ENCODE results near the gene PAX2.

PAX2 gene

GRCh38 chr10:100724531-100725027 is 20.8 kb upstream of the PAX2 start:
- Histone ChIP-seq H3K27me3 (ENCODE audit: control insufficient read depth, insufficient read depth, low read length) (peaks cover 85% of the 10 kb centered on the region), H3K36me3 (ENCODE audit: control insufficient read depth, insufficient read depth, low read length) (no peaks in the 10 kb centered on the region), H3K9me3 (ENCODE audit: control insufficient read depth, insufficient read depth, low read length) (no peaks in the 10 kb centered on the region), H3K27ac (ENCODE audit: low read length) (no peak overlapping the region), H3K4me3 (ENCODE audit: low read length) (no peak overlapping the region), H3K4me1 (ENCODE audit: control insufficient read depth, insufficient read depth, low read length) (peaks cover 3% of the 10 kb centered on the region; the same call in 1 of the 2 replicates)
- DNase-seq (ENCODE audit: low read depth, low spot score): no peak
- no CpG with 5 or more reads among the region's 33 CpGs for WGBS (ENCODE audit: insufficient coverage, insufficient read length)

DNA sequence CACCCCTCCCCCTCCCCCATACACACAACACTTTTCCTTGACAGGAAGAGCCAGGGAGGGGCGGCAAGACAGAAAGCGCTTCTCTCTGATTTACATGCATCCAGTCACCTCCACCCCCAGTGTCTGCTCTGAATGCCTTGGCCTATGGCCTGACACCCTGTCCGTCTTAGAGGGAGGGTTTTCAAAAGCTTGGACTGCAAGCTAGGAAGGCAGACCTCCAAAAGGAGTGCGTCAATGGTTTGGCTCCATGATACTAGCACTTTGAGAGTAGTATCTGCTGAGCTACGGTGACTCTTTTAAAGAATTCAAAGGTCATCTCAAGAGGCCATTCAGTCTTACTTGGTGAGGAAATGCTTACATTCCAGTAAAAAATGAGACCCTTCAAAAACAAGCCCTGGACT is 20.3 kb upstream of the PAX2 start:
- H3K27ac ChIP-seq (ENCODE audit: low read length): no peak overlapping the region
- no CpG with 5 or more reads among the region's 5 CpGs for WGBS (ENCODE audit: insufficient coverage, insufficient read length)
- H3K27me3 ChIP-seq (ENCODE audit: control insufficient read depth, insufficient read depth, low read length): peaks cover 88% of the 10 kb centered on the region
- peaks cover 3% of the 10 kb centered on the region; the same call in 1 of the 2 replicates for H3K4me1 ChIP-seq (ENCODE audit: control insufficient read depth, insufficient read depth, low read length)
- no peaks in the 10 kb centered on the region for H3K36me3 ChIP-seq (ENCODE audit: control insufficient read depth, insufficient read depth, low read length)
- DNase-seq (ENCODE audit: low read depth, low spot score): no peak
- H3K4me3 ChIP-seq (ENCODE audit: low read length): no peak overlapping the region
- no peaks in the 10 kb centered on the region for H3K9me3 ChIP-seq (ENCODE audit: control insufficient read depth, insufficient read depth, low read length)

GRCh38 chr10:100725869-100726426 is 19.4 kb upstream of the PAX2 start:
- Histone ChIP-seq H3K4me1 (ENCODE audit: control insufficient read depth, insufficient read depth, low read length) (peaks cover 3% of the 10 kb centered on the region), H3K36me3 (ENCODE audit: control insufficient read depth, insufficient read depth, low read length) (no peaks in the 10 kb centered on the region), H3K27me3 (ENCODE audit: control insufficient read depth, insufficient read depth, low read length) (peaks cover 89% of the 10 kb centered on the region), H3K9me3 (ENCODE audit: control insufficient read depth, insufficient read depth, low read length) (no peaks in the 10 kb centered on the region), H3K27ac (ENCODE audit: low read length) (no peak overlapping the region), H3K4me3 (ENCODE audit: low read length) (no peak overlapping the region)
- no peak for DNase-seq (ENCODE audit: low read depth, low spot score)
- whole genome bisulfite sequencing (ENCODE audit: insufficient coverage, insufficient read length): no CpG with 5 or more reads among the region's 2 CpGs

- Histone ChIP-seq H3K27me3 (ENCODE audit: control insufficient read depth, insufficient read depth, low read length) (peaks cover 93% of the 10 kb centered on the region), H3K27ac (ENCODE audit: low read length) (no peak overlapping the region), H3K4me1 (ENCODE audit: control insufficient read depth, insufficient read depth, low read length) (peaks cover 3% of the 10 kb centered on the region), H3K4me3 (ENCODE audit: low read length) (no peak overlapping the region), H3K36me3 (ENCODE audit: control insufficient read depth, insufficient read depth, low read length) (no peaks in the 10 kb centered on the region), H3K9me3 (ENCODE audit: control insufficient read depth, insufficient read depth, low read length) (no peaks in the 10 kb centered on the region)
- no peak for DNase-seq (ENCODE audit: low read depth, low spot score)
These were observed 17.6 kb upstream of the PAX2 start for GRCh38 chr10:100727808-100728207.

DNA sequence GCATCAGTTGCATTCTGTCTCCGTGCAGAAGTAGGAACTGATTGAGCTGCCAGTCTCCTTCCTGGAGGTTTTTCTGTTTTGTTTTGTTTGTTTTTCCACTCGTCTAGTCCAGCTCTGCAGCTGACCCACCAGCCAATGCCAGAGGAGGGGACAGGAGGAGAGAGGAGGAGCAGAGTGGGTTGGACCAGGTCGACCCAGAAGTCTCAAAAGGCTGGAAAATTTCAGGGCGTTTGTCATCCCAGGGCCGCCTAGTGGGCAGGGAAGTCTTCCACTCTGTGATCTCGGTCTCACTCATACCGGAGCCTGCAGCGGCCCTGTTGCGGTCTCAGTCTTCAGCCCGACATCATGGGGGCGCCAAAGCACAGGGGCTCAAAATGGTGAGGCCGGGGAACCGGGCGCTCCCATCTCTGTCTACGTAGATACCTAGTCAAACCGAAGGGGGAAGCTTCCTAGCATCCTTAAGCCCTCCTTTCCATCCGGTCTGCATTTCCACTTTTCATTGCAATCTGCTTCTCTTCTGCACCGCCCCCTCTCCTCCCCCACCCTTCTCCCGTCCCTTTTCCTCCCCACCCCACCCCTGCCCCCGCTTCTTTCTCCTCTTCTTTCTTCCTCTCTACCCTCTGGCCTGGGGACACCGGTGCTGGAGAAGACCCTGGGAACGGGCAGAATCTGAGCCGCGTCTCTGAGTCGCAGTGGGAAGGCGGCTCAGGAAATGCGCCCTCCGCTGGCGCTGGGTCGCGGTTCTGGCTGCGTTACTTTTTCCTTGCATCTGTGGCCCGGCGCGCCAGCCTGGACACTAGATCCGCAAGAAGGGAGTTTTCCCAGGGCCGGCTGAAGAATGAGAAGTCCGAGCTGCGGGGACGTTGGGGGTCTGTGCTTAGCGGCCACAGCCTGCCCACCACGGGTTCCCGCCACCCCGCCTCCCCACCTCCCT is 16.2 kb upstream of the PAX2 start:
- peaks cover 3% of the 10 kb centered on the region for H3K4me1 ChIP-seq (ENCODE audit: control insufficient read depth, insufficient read depth, low read length)
- 0 out of 2 replicates have a peak overlapping the region, but pooled peaks have one; percentile 6 for H3K4me3 ChIP-seq (ENCODE audit: low read length)

GRCh38 chr10:100729862-100730724 is 15.3 kb upstream of the PAX2 start:
- Histone ChIP-seq H3K4me3 (ENCODE audit: low read length) (peak overlapping the region; percentile 6; the same call in 1 of the 2 replicates), H3K27me3 (ENCODE audit: control insufficient read depth, insufficient read depth, low read length) (peaks cover 94% of the 10 kb centered on the region), H3K27ac (ENCODE audit: low read length) (no peak overlapping the region), H3K9me3 (ENCODE audit: control insufficient read depth, insufficient read depth, low read length) (no peaks in the 10 kb centered on the region), H3K36me3 (ENCODE audit: control insufficient read depth, insufficient read depth, low read length) (no peaks in the 10 kb centered on the region), H3K4me1 (ENCODE audit: control insufficient read depth, insufficient read depth, low read length) (no peaks in the 10 kb centered on the region; the same call in 1 of the 2 replicates)
- WGBS (ENCODE audit: insufficient coverage, insufficient read length): no CpG with 5 or more reads among the region's 68 CpGs
- no peak for DNase-seq (ENCODE audit: low read depth, low spot score)

More for the DNA sequence above, 16.2 kb upstream of the PAX2 start:
- Histone ChIP-seq H3K36me3 (ENCODE audit: control insufficient read depth, insufficient read depth, low read length) (no peaks in the 10 kb centered on the region), H3K9me3 (ENCODE audit: control insufficient read depth, insufficient read depth, low read length) (no peaks in the 10 kb centered on the region), H3K27ac (ENCODE audit: low read length) (no peak overlapping the region), H3K27me3 (ENCODE audit: control insufficient read depth, insufficient read depth, low read length) (peaks cover 94% of the 10 kb centered on the region)
- WGBS (ENCODE audit: insufficient coverage, insufficient read length): no CpG with 5 or more reads among the region's 44 CpGs
- no peak for DNase-seq (ENCODE audit: low read depth, low spot score)

DNA sequence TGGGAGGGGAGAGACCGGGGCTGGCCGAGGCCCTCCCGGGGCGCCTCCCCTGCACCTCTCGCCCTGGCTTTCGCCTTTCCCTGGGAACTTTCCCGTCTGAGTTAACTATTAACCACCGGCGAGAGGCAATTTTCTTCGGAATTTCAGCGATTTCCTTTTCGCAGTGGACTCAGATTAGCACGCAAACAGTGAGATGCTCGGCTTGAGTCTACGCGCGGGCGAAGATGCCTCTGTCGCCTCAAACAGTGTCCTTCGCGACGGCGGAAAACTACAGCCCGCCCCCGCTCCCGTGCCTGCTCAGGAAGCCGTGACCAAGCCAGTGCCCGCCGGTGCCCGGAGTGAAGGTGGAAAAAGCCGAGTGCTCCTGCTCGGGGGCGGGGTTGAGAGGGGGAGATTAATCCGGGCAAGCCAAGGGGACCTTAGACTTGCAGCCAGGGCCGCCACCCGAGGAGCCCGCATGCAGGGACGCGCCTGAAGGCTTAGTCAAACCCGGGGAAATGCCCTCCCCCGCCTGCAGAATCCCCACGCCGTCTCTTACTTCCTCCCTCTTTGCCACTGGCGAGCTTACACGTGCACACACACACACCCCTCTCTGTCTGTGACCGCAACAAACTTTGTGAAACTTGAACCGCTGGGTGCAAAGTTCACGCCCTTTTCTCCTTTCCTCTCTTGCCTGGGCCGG is 14.5 kb upstream of the PAX2 start:
- WGBS (ENCODE audit: insufficient coverage, insufficient read length): no CpG with 5 or more reads among the region's 49 CpGs
- H3K4me1 ChIP-seq (ENCODE audit: control insufficient read depth, insufficient read depth, low read length): no peaks in the 10 kb centered on the region; the same call in 1 of the 2 replicates
- H3K36me3 ChIP-seq (ENCODE audit: control insufficient read depth, insufficient read depth, low read length): no peaks in the 10 kb centered on the region
- DNase-seq (ENCODE audit: low read depth, low spot score): no peak
- no peak overlapping the region for H3K27ac ChIP-seq (ENCODE audit: low read length)
- H3K4me3 ChIP-seq (ENCODE audit: low read length): no peak overlapping the region
- no peaks in the 10 kb centered on the region for H3K9me3 ChIP-seq (ENCODE audit: control insufficient read depth, insufficient read depth, low read length)
- peaks cover 95% of the 10 kb centered on the region for H3K27me3 ChIP-seq (ENCODE audit: control insufficient read depth, insufficient read depth, low read length)

GRCh38 chr10:100731407-100732240 is 13.8 kb upstream of the PAX2 start:
- H3K36me3 ChIP-seq (ENCODE audit: control insufficient read depth, insufficient read depth, low read length): no peaks in the 10 kb centered on the region
- no peak for DNase-seq (ENCODE audit: low read depth, low spot score)
- no CpG with 5 or more reads among the region's 24 CpGs for WGBS (ENCODE audit: insufficient coverage, insufficient read length)
- H3K27ac ChIP-seq (ENCODE audit: low read length): no peak overlapping the region
- H3K27me3 ChIP-seq (ENCODE audit: control insufficient read depth, insufficient read depth, low read length): peaks cover 95% of the 10 kb centered on the region
- no peaks in the 10 kb centered on the region for H3K9me3 ChIP-seq (ENCODE audit: control insufficient read depth, insufficient read depth, low read length)
- no peak overlapping the region for H3K4me3 ChIP-seq (ENCODE audit: low read length)
- H3K4me1 ChIP-seq (ENCODE audit: control insufficient read depth, insufficient read depth, low read length): no peaks in the 10 kb centered on the region; the same call in 1 of the 2 replicates

GRCh38 chr10:100732241-100732596 is 13.2 kb upstream of the PAX2 start:
- no CpG with 5 or more reads among the region's 2 CpGs for WGBS (ENCODE audit: insufficient coverage, insufficient read length)
- no peak overlapping the region for H3K27ac ChIP-seq (ENCODE audit: low read length)
- no peaks in the 10 kb centered on the region for H3K36me3 ChIP-seq (ENCODE audit: control insufficient read depth, insufficient read depth, low read length)
- no peak for DNase-seq (ENCODE audit: low read depth, low spot score)
- no peaks in the 10 kb centered on the region for H3K9me3 ChIP-seq (ENCODE audit: control insufficient read depth, insufficient read depth, low read length)
- H3K27me3 ChIP-seq (ENCODE audit: control insufficient read depth, insufficient read depth, low read length): peaks cover 97% of the 10 kb centered on the region
- H3K4me1 ChIP-seq (ENCODE audit: control insufficient read depth, insufficient read depth, low read length): no peaks in the 10 kb centered on the region; the same call in 1 of the 2 replicates
- H3K4me3 ChIP-seq (ENCODE audit: low read length): no peak overlapping the region

Data from iPS DF 6.9 (cell line).